GM12878 (cell line): ENCODE measurements around the gene MRPS27. TPM values are rescaled to one million over a fixed set of nuclear protein-coding genes. Genes with fewer than 3 reads are reported as not detected.

Experiments used
- ATAC-seq: fragments of 200-7000 bp; cut with Tn5 transposase; 3 replicates; pipeline ENCODE4 v1.9.1; 2020; ENCODE audit warnings: mild to moderate bottlenecking, moderate library complexity
- BruUV-seq: library from RNA; stranded (reverse); fragments of 400-500 nt; replicated peaks from 2 replicates; lab custom pipeline; 2021; lab: Mats Ljungman, UMichigan
- CTCF ChIA-PET: fragments of 300-600 bp; sonication (Branson Sonifier 250); formaldehyde crosslinking; extraction: SDS; loops from one replicate; lab custom pipeline; 2021; ENCODE audit warnings: inconsistent platforms; lab: Yijun Ruan, JAX
- POLR2A ChIA-PET: fragments of 350-600 bp; formaldehyde crosslinking; extraction: SDS; loops from one replicate; lab custom pipeline; 2021; ENCODE audit warnings: inconsistent platforms; lab: Charles Lee
- RAD21 ChIA-PET: fragments of 300-600 bp; sonication (Branson Sonifier 250); formaldehyde crosslinking; loops from one replicate; lab custom pipeline; 2023; ENCODE audit warnings: antibody characterized with exemption; ENCODE audit not compliant: unreplicated experiment; lab: Charles Lee
- SMC1A ChIA-PET: fragments of 300-600 bp; sonication (Branson Sonifier 250); formaldehyde crosslinking; loops from one replicate; lab custom pipeline; 2023; ENCODE audit not compliant: unreplicated experiment, uncharacterized antibody; lab: Charles Lee
- DNase-seq: peaks from one replicate; pipeline ENCODE4 v3.0.0-alpha.2; 2011; ENCODE audit warnings: low read depth, low spot score
- FAIRE-seq: peaks from 3 replicates; lab custom pipeline; 2011; peaks lifted over from hg19 to GRCh38; lab: Jason Lieb, UNC
- H2AFZ ChIP-seq: 2 replicates; pipeline ENCODE4 v1.6.0; 2011; ENCODE audit warnings: low read depth, low read length, control low read depth; ENCODE audit not compliant: control insufficient read depth
- H3K27ac ChIP-seq: 2 replicates; pipeline ENCODE4 v1.5.1; 2011; ENCODE audit warnings: control low read depth; ENCODE audit not compliant: control insufficient read depth, insufficient read depth
- H3K27me3 ChIP-seq, 2 experiments: replicated peaks in 1 of 2; 2 replicates each; pipeline versions ENCODE4 v1.6.0 to v1.6.1; 2011; ENCODE audit warnings: low read length in 1 of 2; ENCODE audit not compliant: control insufficient read depth in 2 of 2, insufficient read depth in 2 of 2
- H3K36me3 ChIP-seq, 2 experiments: 2 replicates each; pipeline ENCODE4 v1.5.1; 2011; ENCODE audit warnings: low read length in 1 of 2; ENCODE audit not compliant: control insufficient read depth in 2 of 2, insufficient read depth in 2 of 2
- H3K4me1 ChIP-seq: 2 replicates; pipeline ENCODE4 v1.6.1; 2011; ENCODE audit warnings: mild to moderate bottlenecking, low read length, moderate library complexity, mixed read lengths; ENCODE audit not compliant: control insufficient read depth, insufficient read depth
- H3K4me2 ChIP-seq: 2 replicates; pipeline ENCODE4 v1.6.0; 2011; ENCODE audit warnings: control low read depth; ENCODE audit not compliant: control insufficient read depth, insufficient read depth
- H3K4me3 ChIP-seq: fragments of 200-600 bp; sonication (generic); 2 replicates; pipeline ENCODE4 v1.5.1; 2016
- H3K79me2 ChIP-seq: 2 replicates; pipeline ENCODE4 v1.6.0; 2011; ENCODE audit warnings: low read length; ENCODE audit not compliant: control insufficient read depth, insufficient read depth
- H3K9ac ChIP-seq: 2 replicates; pipeline ENCODE4 v1.8.0; 2011; ENCODE audit warnings: low read length, control low read depth, mixed read lengths; ENCODE audit not compliant: control insufficient read depth, insufficient read depth
- H3K9me3 ChIP-seq: replicated peaks from 3 replicates; pipeline ENCODE4 v1.5.1; 2011; ENCODE audit warnings: mild to moderate bottlenecking, low read length; ENCODE audit not compliant: control insufficient read depth, insufficient read depth
- H4K20me1 ChIP-seq: 2 replicates; pipeline ENCODE4 v1.6.0; 2011; ENCODE audit not compliant: control insufficient read depth, insufficient read depth
- ASH2L ChIP-seq: fragments of 300-600, 200-600 bp; sonication (generic); IDR thresholded peaks from 2 replicates; pipeline ENCODE4 v1.6.1; 2017; ENCODE audit warnings: low read depth, mild to moderate bottlenecking, borderline replicate concordance
- CBX3 ChIP-seq: fragments of 200-600 bp; sonication (generic); IDR thresholded peaks from 2 replicates; pipeline ENCODE4 v1.6.1; 2016; ENCODE audit warnings: low read depth, borderline replicate concordance
- CUX1 ChIP-seq: IDR thresholded peaks from 2 replicates; pipeline ENCODE4 v1.6.1; 2012; ENCODE audit warnings: improper control_type of control experiment, low read depth, low read length; ENCODE audit not compliant: insufficient replicate concordance
- ETV6 ChIP-seq, 2 experiments: fragments of 450-650 bp in 1 of 2; IDR thresholded peaks in 1 of 2; conservative IDR thresholded peaks in 1 of 2; 2 replicates each; pipeline ENCODE4 v1.6.1; 2014; ENCODE audit warnings: antibody characterized with exemption in 1 of 2, borderline replicate concordance in 1 of 2, low read depth in 1 of 2, mild to moderate bottlenecking in 1 of 2, moderate library complexity in 1 of 2
- FOS ChIP-seq: IDR thresholded peaks from 3 replicates; pipeline ENCODE4 v1.6.1; 2011; ENCODE audit warnings: borderline replicate concordance; ENCODE audit not compliant: insufficient read length; ENCODE audit errors: extremely low read depth
- JUNB ChIP-seq: IDR thresholded peaks from 2 replicates; pipeline ENCODE4 v1.6.1; 2016; ENCODE audit warnings: antibody characterized with exemption, mild to moderate bottlenecking
- MLLT1 ChIP-seq: fragments of 450-650 bp; IDR thresholded peaks from 2 replicates; pipeline ENCODE4 v1.6.1; 2016; ENCODE audit warnings: mild to moderate bottlenecking
- MTA2 ChIP-seq: fragments of 450-650 bp; IDR thresholded peaks from 2 replicates; pipeline ENCODE4 v1.6.1; 2016; ENCODE audit warnings: low read depth, mild to moderate bottlenecking, moderate library complexity
- POLR2AphosphoS5 ChIP-seq: IDR thresholded peaks from 2 replicates; pipeline ENCODE4 v1.6.1; 2011; ENCODE audit warnings: mild to moderate bottlenecking, low read length, inconsistent platforms
- RBBP5 ChIP-seq: fragments of 200-600 bp; sonication (generic); conservative IDR thresholded peaks from 2 replicates; pipeline ENCODE4 v1.6.1; 2016
- SRF ChIP-seq, 2 experiments: IDR thresholded peaks; 2 replicates each; pipeline ENCODE4 v1.6.1; 2011; ENCODE audit warnings: low read depth in 2 of 2, low read length in 2 of 2, mild to moderate bottlenecking in 1 of 2, moderate library complexity in 1 of 2
- TCF12 ChIP-seq: IDR thresholded peaks from 2 replicates; pipeline ENCODE4 v1.6.1; 2011; ENCODE audit warnings: low read depth, mild to moderate bottlenecking, low read length
- ZNF592 ChIP-seq: fragments of 450-650 bp; IDR thresholded peaks from 2 replicates; pipeline ENCODE4 v1.6.1; 2017; ENCODE audit warnings: mild to moderate bottlenecking, moderate library complexity
- ZNF622 ChIP-seq: fragments of 450-650 bp; IDR thresholded peaks from 2 replicates; pipeline ENCODE4 v1.6.1; 2017; ENCODE audit warnings: mild to moderate bottlenecking, inconsistent platforms
- WGBS: methylation state at CpG from one replicate; pipeline ENCODE4 v1.1.6; 2016; ENCODE audit warnings: low lambda C conversion rate; ENCODE audit not compliant: insufficient replicate concordance, insufficient coverage; ENCODE audit errors: missing lambda C conversion rate; 5-methylcytosine and 5-hydroxymethylcytosine counted together
- in situ Hi-C: fragments of 300-500 bp; cut with MboI; formaldehyde crosslinking; loops from 9 replicates; pipeline ENCODE4 v1.14.3; 2018; ENCODE audit warnings: mixed read lengths
- intact Hi-C: fragments of 100-400 bp; cut with micrococcal nuclease; formaldehyde crosslinking; loops from one replicate; pipeline ENCODE4 v1.14.2; 2022; ENCODE audit not compliant: unreplicated experiment
- polyA plus RNA-seq, 11 experiments: library from polyadenylated mRNA; depleted of rRNA in 4 of 11; unstranded in 6 of 11; stranded (reverse) in 5 of 11; fragments of >200 nt; fragmentation: Nextera tagmentation in 4 of 11; fragmentation: Illumina TruSeq in 1 of 11; extraction: Ambion mirVana in 4 of 11; extraction: Trizol in 1 of 11; gene quantifications; 1 replicate in 1 of 11; 2 replicates in 10 of 11; pipeline versions ENCODE4 v1.2.1 to v1.2.3, GENCODE V29; 2011 to 2016; ENCODE audit warnings: inconsistent platforms in 2 of 11, missing spikeins in 2 of 11, low read depth in 1 of 11
- total RNA-seq, 4 experiments: library from RNA; depleted of rRNA in 3 of 4; stranded (reverse); fragments of >200 nt in 3 of 4; fragmentation: Illumina TruSeq in 1 of 4; extraction: Trizol in 1 of 4; gene quantifications; 2 replicates each; pipeline versions ENCODE4 v1.2.1 to v1.2.3, GENCODE V29; 2013 to 2021

MRPS27 gene
- total and polyA plus RNA-seq, 10 of the 15 experiments (the other 5 are each of a cell fraction or from before 2014, with no cell fraction given) = 61.0 to 128 (median 93.0) TPM

GRCh38 chr5:72288924-72289323 lies 31.1 kb downstream of the MRPS27 start:
- H3K9me3 ChIP-seq = no peaks in the 10 kb centered on the region
- in situ Hi-C loops = no loop called here
- BruUV-seq = no TSS peak
- no peaks in the 10 kb centered on the region; a peak in 3 of 4 replicates for H3K36me3 ChIP-seq
- no peak overlapping the region for H3K9ac ChIP-seq
- ATAC-seq = no peak
- no peak for DNase-seq
- H3K4me3 ChIP-seq = no peak overlapping the region
- ChIA-PET SMC1A (interaction anchor here (0.7 to 1.5 kb wide), 4 partner anchors 11 to 40 kb away, joined by 3 to 6 read pairs (median 4); no protein-coding TSS in a partner anchor), CTCF (interaction anchor here (0.6 to 1.4 kb wide), 4 partner anchors 11 to 100 kb away, joined by 3 to 5 read pairs (median 3); no protein-coding TSS in a partner anchor), POLR2A (interaction anchor here (0.7 kb wide), 1 partner anchor 41 kb away, joined by 5 read pairs; no protein-coding TSS in a partner anchor), RAD21 (interaction anchor here (0.7 to 0.8 kb wide), 2 partner anchors 10 to 19 kb away, joined by 3 to 4 read pairs; no protein-coding TSS in a partner anchor)
- WGBS = 98% methylated on average over 2 of the region's 2 CpGs
- intact Hi-C loops = no loop called here
- H3K27me3 ChIP-seq = no peaks in the 10 kb centered on the region
- no peak overlapping the region for H3K4me2 ChIP-seq
- no peak overlapping the region for H3K27ac ChIP-seq
- peaks cover 7% of the 10 kb centered on the region for H3K79me2 ChIP-seq
- H2AFZ ChIP-seq = no peak overlapping the region
- FAIRE-seq = no peak
- peaks cover 14% of the 10 kb centered on the region; the same call in 1 of the 2 replicates for H3K4me1 ChIP-seq
- no peaks in the 10 kb centered on the region for H4K20me1 ChIP-seq
- TF ChIP-seq CBX3 (no peak), FOS (no peak), MTA2 (no peak), JUNB (no peak), ZNF622 (no peak), POLR2AphosphoS5 (no peak), TCF12 (no peak), SRF (IDR thresholded peaks at IDR 0.05; ENCODE audit: low read depth in 2 of 2, low read length in 2 of 2) (no peak), CUX1 (no peak), RBBP5 (no peak), ASH2L (no peak), ETV6 (conservative IDR thresholded peaks at IDR 0.05 in 1 of 2, IDR thresholded peaks at IDR 0.05 in 1 of 2; ENCODE audit: borderline replicate concordance in 1 of 2, low read depth in 1 of 2) (no peak), MLLT1 (no peak), ZNF592 (no peak)
